HCT116 (cell line): Measurements from ENCODE around the gene C9orf43. TPM values are rescaled to one million over a fixed set of nuclear protein-coding genes. Genes with fewer than 3 reads are reported as not detected.
"Not testable (repeated sequence)": the region's sequence is repeated elsewhere in the genome, so short reads cannot be mapped to it uniquely, and the experiment has no call there.

Source experiments
- ATAC-seq: fragments of 200-7000 bp; cut with Tn5 transposase; 2 replicates; pipeline ENCODE4 v1.9.1; 2020; ENCODE audit warnings: mild to moderate bottlenecking, moderate library complexity
- BruUV-seq: library from RNA; stranded (reverse); fragments of 400-500 nt; replicated peaks from 2 replicates; lab custom pipeline; 2021; lab: Mats Ljungman, UMichigan
- CTCF ChIA-PET: fragments of 300-600 bp; sonication (Branson Sonifier 250); formaldehyde crosslinking; loops from one replicate; lab custom pipeline; 2021; ENCODE audit warnings: antibody characterized with exemption; lab: Charles Lee
- POLR2A ChIA-PET: fragments of 300-600, 350-600 bp; sonication (Branson Sonifier 250); formaldehyde crosslinking; loops from one replicate; lab custom pipeline; 2021; ENCODE audit warnings: antibody characterized with exemption; lab: Charles Lee
- RAD21 ChIA-PET, 2 experiments: fragments of 300-600 bp; sonication (Branson Sonifier 250); formaldehyde crosslinking; loops; one replicate each; lab custom pipeline; 2023; ENCODE audit warnings: low total read pairs in 2 of 2; ENCODE audit not compliant: uncharacterized antibody in 2 of 2, unreplicated experiment in 2 of 2, low non-redundant PET in 1 of 2; lab: Charles Lee
- DNase-seq: peaks from one replicate; pipeline ENCODE4 v3.0.0-alpha.2; 2010; ENCODE audit warnings: low read depth, low spot score
- H2AFZ ChIP-seq: fragments of 200-600 bp; shearing (Covaris generic), sonication (generic); 2 replicates; pipeline ENCODE4 v1.6.1; 2017; ENCODE audit warnings: low read depth, mixed run types, mixed read lengths, antibody characterized with exemption, low read length; ENCODE audit not compliant: poor library complexity, severe bottlenecking
- H3K27ac ChIP-seq: 2 replicates; pipeline ENCODE4 v1.5.1; 2012; ENCODE audit warnings: low read depth, low read length
- H3K27me3 ChIP-seq: fragments of 200-600 bp; sonication (generic); 2 replicates; pipeline ENCODE4 v1.6.1; 2016; ENCODE audit warnings: mixed run types, low read length, mixed read lengths; ENCODE audit not compliant: insufficient read depth
- H3K36me3 ChIP-seq, 2 experiments: fragments of 200-500 bp in 1 of 2; fragments of 200-600 bp in 1 of 2; sonication (Bioruptor generic) in 1 of 2; sonication (generic) in 1 of 2; 2 replicates each; pipeline versions ENCODE4 v1.5.1 to v1.6.1; 2014 to 2016; ENCODE audit warnings: low read length in 2 of 2, inconsistent platforms in 1 of 2, mixed read lengths in 1 of 2, mixed run types in 1 of 2; ENCODE audit not compliant: insufficient read depth in 2 of 2, control insufficient read depth in 1 of 2
- H3K4me1 ChIP-seq, 2 experiments: fragments of 200-600 bp in 1 of 2; sonication (generic) in 1 of 2; 2 replicates each; pipeline versions ENCODE4 v1.5.1 to v1.6.1; 2012 to 2017; ENCODE audit warnings: low read length in 2 of 2, inconsistent platforms in 1 of 2, mild to moderate bottlenecking in 1 of 2, mixed read lengths in 1 of 2, mixed run types in 1 of 2, moderate library complexity in 1 of 2; ENCODE audit not compliant: insufficient read depth in 2 of 2, control insufficient read depth in 1 of 2
- H3K4me2 ChIP-seq: fragments of 200-600 bp; sonication (generic); 2 replicates; pipeline ENCODE4 v1.6.1; 2017; ENCODE audit warnings: mixed run types, low read length, mixed read lengths
- H3K4me3 ChIP-seq, 2 experiments: fragments of 200-600 bp in 1 of 2; sonication (generic) in 1 of 2; replicated peaks in 1 of 2; 2 replicates each; pipeline ENCODE4 v1.5.1; 2011 to 2016; ENCODE audit warnings: low read length in 2 of 2, control low read depth in 1 of 2, low read depth in 1 of 2, mild to moderate bottlenecking in 1 of 2, mixed read lengths in 1 of 2, mixed run types in 1 of 2
- H3K79me2 ChIP-seq: fragments of 200-600 bp; sonication (generic); 2 replicates; pipeline ENCODE4 v1.6.1; 2017; ENCODE audit warnings: mild to moderate bottlenecking, mixed run types, low read length, moderate library complexity, mixed read lengths; ENCODE audit not compliant: insufficient read depth
- H3K9ac ChIP-seq: fragments of 200-600 bp; sonication (generic); 2 replicates; pipeline ENCODE4 v1.6.1; 2016; ENCODE audit warnings: low read length, mixed read lengths
- H3K9me2 ChIP-seq: fragments of 200-600 bp; sonication (generic), shearing (Covaris generic); 2 replicates; pipeline ENCODE4 v1.6.1; 2017; ENCODE audit warnings: mixed run types, mild to moderate bottlenecking, moderate library complexity; ENCODE audit not compliant: insufficient read depth
- H3K9me3 ChIP-seq, 2 experiments: fragments of 200-500 bp in 1 of 2; fragments of 200-600 bp in 1 of 2; sonication (Bioruptor generic) in 1 of 2; sonication (generic) in 1 of 2; 2 replicates each; pipeline ENCODE4 v1.6.1; 2014 to 2017; ENCODE audit warnings: low read length in 2 of 2, mixed read lengths in 2 of 2, inconsistent platforms in 1 of 2, low read depth in 1 of 2, mild to moderate bottlenecking in 1 of 2, mixed run types in 1 of 2, moderate library complexity in 1 of 2; ENCODE audit not compliant: control insufficient read depth in 1 of 2, insufficient read depth in 1 of 2
- H4K20me1 ChIP-seq: fragments of 200-600 bp; sonication (generic), shearing (Covaris generic); 2 replicates; pipeline ENCODE4 v1.6.1; 2017; ENCODE audit warnings: mixed run types, mild to moderate bottlenecking, moderate library complexity; ENCODE audit not compliant: insufficient read depth
- CEBPB ChIP-seq: IDR thresholded peaks from 2 replicates; pipeline ENCODE4 v1.6.1; 2012; ENCODE audit warnings: low read depth
- CTCF ChIP-seq, 3 experiments: fragments of 200-600 bp in 1 of 3; sonication (generic) in 1 of 3; IDR thresholded peaks in 2 of 3; conservative IDR thresholded peaks in 1 of 3; 2 replicates each; pipeline ENCODE4 v1.5.1; 2012 to 2017; ENCODE audit warnings: low read depth in 2 of 3, low read length in 2 of 3, antibody characterized with exemption in 1 of 3, borderline replicate concordance in 1 of 3, control low read depth in 1 of 3, mild to moderate bottlenecking in 1 of 3, mixed read lengths in 1 of 3, mixed run types in 1 of 3, moderate library complexity in 1 of 3; ENCODE audit not compliant: insufficient read depth in 1 of 3
- ELF1 ChIP-seq: IDR thresholded peaks from 2 replicates; pipeline ENCODE4 v1.6.1; 2012; ENCODE audit warnings: low read depth, borderline replicate concordance
- EZH2 ChIP-seq: fragments of 200-600 bp; sonication (generic); IDR thresholded peaks from 2 replicates; pipeline ENCODE4 v1.6.1; 2017; ENCODE audit warnings: antibody characterized with exemption, mixed run types
- SP1 ChIP-seq: IDR thresholded peaks from 2 replicates; pipeline ENCODE4 v1.6.1; 2012; ENCODE audit warnings: low read depth
- ZNF274 ChIP-seq: fragments of 200-500 bp; sonication (Bioruptor generic); IDR thresholded peaks from 2 replicates; pipeline ENCODE4 v1.6.1; 2014; ENCODE audit warnings: mild to moderate bottlenecking, low read depth, low read length, inconsistent platforms
- intact Hi-C: fragments of 100-400 bp; cut with micrococcal nuclease; formaldehyde crosslinking; loops from 2 replicates; pipeline ENCODE4 v1.10.0; 2022
- total RNA-seq: library from RNA; stranded (reverse); gene quantifications from one replicate; pipeline ENCODE4 v1.2.1, GENCODE V29; 2021; ENCODE audit not compliant: unreplicated experiment

Gene C9orf43
- total RNA-seq, 1 experiment from 2014 or later = 0.71 TPM

- no peak for TF ChIP-seq SP1
- no peak for TF ChIP-seq EZH2
These were observed 17.6 kb downstream of the C9orf43 start (continued) for GRCh38 chr9:113428062-113428615.

GRCh38 chr9:113431191-113431590 is 20.6 kb downstream of the C9orf43 start:
- Histone ChIP-seq H3K36me3 (no peaks in the 10 kb centered on the region), H4K20me1 (no peaks in the 10 kb centered on the region), H3K27me3 (no peaks in the 10 kb centered on the region), H3K4me2 (no peak overlapping the region), H3K4me3 (no peak overlapping the region), H3K79me2 (no peaks in the 10 kb centered on the region), H3K9me3 (no peaks in the 10 kb centered on the region), H3K27ac (no peak overlapping the region), H3K4me1 (no peaks in the 10 kb centered on the region), H3K9me2 (no peaks in the 10 kb centered on the region), H3K9ac (no peak overlapping the region), H2AFZ (no peak overlapping the region)
- POLR2A ChIA-PET = no interaction called here
- no TSS peak for BruUV-seq
- intact Hi-C loops = no loop called here
- DNase-seq = no peak
- RAD21 ChIA-PET = no interaction called here
- no peak for ATAC-seq
- no peak for TF ChIP-seq ELF1
- TF ChIP-seq CEBPB = no peak
- CTCF ChIA-PET = no interaction called here

- ATAC-seq = peak; percentile 61
- RAD21 ChIA-PET = no interaction called here
- no peak for DNase-seq
- Histone ChIP-seq H3K27ac (no peak overlapping the region), H3K27me3 (no peaks in the 10 kb centered on the region), H3K36me3 (no peaks in the 10 kb centered on the region), H3K79me2 (no peaks in the 10 kb centered on the region), H2AFZ (peak overlapping the region; percentile 17), H3K4me3 (no peak overlapping the region), H3K9me3 (no peaks in the 10 kb centered on the region), H4K20me1 (no peaks in the 10 kb centered on the region), H3K9ac (no peak overlapping the region), H3K9me2 (no peaks in the 10 kb centered on the region), H3K4me1 (no peaks in the 10 kb centered on the region), H3K4me2 (no peak overlapping the region)
- no TSS peak for BruUV-seq
- TF ChIP-seq ZNF274 = no peak
- 0 out of 6 replicates have a peak, but pooled peaks of 1 of the 3 experiments have one; percentile 7 for TF ChIP-seq CTCF (IDR thresholded peaks at IDR 0.05 in 2 of 3, conservative IDR thresholded peaks at IDR 0.05 in 1 of 3; ENCODE audit: borderline replicate concordance in 1 of 3, insufficient read depth in 1 of 3, low read depth in 2 of 3, low read length in 2 of 3)
- POLR2A ChIA-PET = no interaction called here
- CTCF ChIA-PET = no interaction called here
- intact Hi-C loops = no loop called here
These were observed 26.4 kb downstream of the C9orf43 start for GRCh38 chr9:113436728-113437515.

- H3K27ac ChIP-seq, H3K36me3 ChIP-seq, H3K27me3 ChIP-seq, intact Hi-C loops, ATAC-seq, H3K9ac ChIP-seq, H3K4me2 ChIP-seq, CTCF ChIA-PET, H3K9me2 ChIP-seq, H3K79me2 ChIP-seq, DNase-seq, H3K4me3 ChIP-seq, RAD21 ChIA-PET, H3K4me1 ChIP-seq, POLR2A ChIA-PET, H2AFZ ChIP-seq, H3K9me3 ChIP-seq, BruUV-seq, H4K20me1 ChIP-seq: not testable (repeated sequence)
These were observed 27.2 kb downstream of the C9orf43 start for GRCh38 chr9:113437716-113438115.
